ENCODE data around the gene ANGPTL2. TPM values are rescaled to one million over a fixed set of nuclear protein-coding genes. Genes with fewer than 3 reads are reported as not detected.

ANGPTL2 gene
- total RNA-seq, 1 donor from 2014 or later, result 17.5 TPM

DNA sequence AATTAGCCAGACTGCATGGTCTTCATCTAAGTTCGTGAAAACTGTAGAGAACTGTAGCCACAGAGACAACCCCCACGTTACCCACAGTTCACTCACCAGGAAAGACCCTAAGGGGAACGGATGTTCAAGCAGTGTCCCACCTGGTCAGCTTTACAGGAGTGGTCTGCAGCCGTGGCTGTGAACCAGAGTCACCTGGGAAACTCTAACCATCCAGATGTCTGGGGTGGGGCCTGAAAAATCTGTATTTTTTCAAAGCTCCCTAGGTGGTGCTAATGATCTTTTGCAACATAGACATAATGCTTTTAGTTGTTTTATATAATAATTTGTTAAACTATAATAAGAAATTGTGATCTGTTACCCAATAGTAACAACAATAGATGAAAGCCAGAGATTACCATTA lies 47.7 kb upstream of the ANGPTL2 start:
- H3K36me3 ChIP-seq (ENCODE audit: insufficient read depth, low read length), result no peaks in the 10 kb centered on the region
- DNase-seq (ENCODE audit: low read depth) (no peak), FAIRE-seq (no peak)
- Mint-ChIP-seq H3K36me3 (ENCODE audit: low read depth, unreplicated experiment) (peaks cover 2% of the 10 kb centered on the region), H3K4me3 (ENCODE audit: unreplicated experiment) (no peak overlapping the region), H3K9me3 (ENCODE audit: unreplicated experiment) (no peaks in the 10 kb centered on the region), H3K4me1 (ENCODE audit: low read depth, unreplicated experiment) (peaks cover 2% of the 10 kb centered on the region), H3K27ac (ENCODE audit: unreplicated experiment) (no peak overlapping the region), H3K27me3 (ENCODE audit: low read depth, unreplicated experiment) (peaks cover 15% of the 10 kb centered on the region)
- TF ChIP-seq, protein P1, sequence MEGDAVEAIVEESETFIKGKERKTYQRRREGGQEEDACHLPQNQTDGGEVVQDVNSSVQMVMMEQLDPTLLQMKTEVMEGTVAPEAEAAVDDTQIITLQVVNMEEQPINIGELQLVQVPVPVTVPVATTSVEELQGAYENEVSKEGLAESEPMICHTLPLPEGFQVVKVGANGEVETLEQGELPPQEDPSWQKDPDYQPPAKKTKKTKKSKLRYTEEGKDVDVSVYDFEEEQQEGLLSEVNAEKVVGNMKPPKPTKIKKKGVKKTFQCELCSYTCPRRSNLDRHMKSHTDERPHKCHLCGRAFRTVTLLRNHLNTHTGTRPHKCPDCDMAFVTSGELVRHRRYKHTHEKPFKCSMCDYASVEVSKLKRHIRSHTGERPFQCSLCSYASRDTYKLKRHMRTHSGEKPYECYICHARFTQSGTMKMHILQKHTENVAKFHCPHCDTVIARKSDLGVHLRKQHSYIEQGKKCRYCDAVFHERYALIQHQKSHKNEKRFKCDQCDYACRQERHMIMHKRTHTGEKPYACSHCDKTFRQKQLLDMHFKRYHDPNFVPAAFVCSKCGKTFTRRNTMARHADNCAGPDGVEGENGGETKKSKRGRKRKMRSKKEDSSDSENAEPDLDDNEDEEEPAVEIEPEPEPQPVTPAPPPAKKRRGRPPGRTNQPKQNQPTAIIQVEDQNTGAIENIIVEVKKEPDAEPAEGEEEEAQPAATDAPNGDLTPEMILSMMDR (IDR thresholded peaks at IDR 0.05; ENCODE audit: insufficient read depth, low read depth, low read length), result no peak
- TF ChIP-seq EZH2 (IDR thresholded peaks at IDR 0.05; ENCODE audit: insufficient read depth, low read length), result no peak
- H3K9me3 ChIP-seq (ENCODE audit: insufficient read depth, low read depth, low read length), result no peaks in the 10 kb centered on the region
- no peaks in the 10 kb centered on the region for H3K27me3 ChIP-seq (ENCODE audit: insufficient read depth, low read length)
- H4K20me1 ChIP-seq (ENCODE audit: insufficient read depth, low read length), result no peaks in the 10 kb centered on the region
- peaks cover 5% of the 10 kb centered on the region for H3K4me1 ChIP-seq (ENCODE audit: insufficient read depth, low read length)
- no peak overlapping the region for H3K9ac ChIP-seq (ENCODE audit: low read length)
- H3K79me2 ChIP-seq (ENCODE audit: insufficient read depth, low read length), result no peaks in the 10 kb centered on the region
- H3K27ac ChIP-seq (ENCODE audit: low read depth, low read length), result no peak overlapping the region
- H3K4me3 ChIP-seq (ENCODE audit: insufficient read depth, low read depth, low read length), result no peak overlapping the region
- H2AFZ ChIP-seq (ENCODE audit: low read depth, low read length), result no peak overlapping the region
- H3K4me2 ChIP-seq (ENCODE audit: low read length), result no peak overlapping the region

DNA sequence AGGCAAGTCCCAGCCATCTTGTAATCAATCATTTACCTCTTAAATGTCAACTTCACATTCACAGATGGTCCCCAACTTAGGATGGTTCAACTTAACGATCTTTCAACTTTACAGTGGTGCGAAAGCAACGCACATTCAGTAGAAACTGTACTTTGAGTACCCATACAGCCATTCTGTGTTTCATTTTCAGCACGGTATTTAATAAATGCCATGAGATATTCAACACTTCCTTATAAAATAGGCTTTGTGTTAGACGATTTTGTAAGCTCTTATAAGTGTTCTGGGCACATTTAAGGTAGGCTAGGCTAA lies 47.1 kb upstream of the ANGPTL2 start:
- Histone ChIP-seq H3K27me3 (ENCODE audit: insufficient read depth, low read length) (no peaks in the 10 kb centered on the region), H3K4me3 (ENCODE audit: insufficient read depth, low read depth, low read length) (no peak overlapping the region), H3K4me1 (ENCODE audit: insufficient read depth, low read length) (peaks cover 5% of the 10 kb centered on the region), H2AFZ (ENCODE audit: low read depth, low read length) (no peak overlapping the region), H3K36me3 (ENCODE audit: insufficient read depth, low read length) (no peaks in the 10 kb centered on the region), H3K9ac (ENCODE audit: low read length) (no peak overlapping the region), H3K9me3 (ENCODE audit: insufficient read depth, low read depth, low read length) (no peaks in the 10 kb centered on the region), H4K20me1 (ENCODE audit: insufficient read depth, low read length) (no peaks in the 10 kb centered on the region), H3K79me2 (ENCODE audit: insufficient read depth, low read length) (no peaks in the 10 kb centered on the region), H3K27ac (ENCODE audit: low read depth, low read length) (no peak overlapping the region), H3K4me2 (ENCODE audit: low read length) (no peak overlapping the region)
- Mint-ChIP-seq H3K27ac (ENCODE audit: unreplicated experiment) (no peak overlapping the region), H3K9me3 (ENCODE audit: unreplicated experiment) (no peaks in the 10 kb centered on the region), H3K4me3 (ENCODE audit: unreplicated experiment) (no peak overlapping the region), H3K36me3 (ENCODE audit: low read depth, unreplicated experiment) (peaks cover 2% of the 10 kb centered on the region), H3K27me3 (ENCODE audit: low read depth, unreplicated experiment) (peaks cover 15% of the 10 kb centered on the region), H3K4me1 (ENCODE audit: low read depth, unreplicated experiment) (peaks cover 2% of the 10 kb centered on the region)
- DNase-seq (ENCODE audit: low read depth) (no peak), FAIRE-seq (no peak)
- no peak for TF ChIP-seq EZH2 (IDR thresholded peaks at IDR 0.05; ENCODE audit: insufficient read depth, low read length)
- TF ChIP-seq, protein P1 (IDR thresholded peaks at IDR 0.05; ENCODE audit: insufficient read depth, low read depth, low read length), result no peak

DNA sequence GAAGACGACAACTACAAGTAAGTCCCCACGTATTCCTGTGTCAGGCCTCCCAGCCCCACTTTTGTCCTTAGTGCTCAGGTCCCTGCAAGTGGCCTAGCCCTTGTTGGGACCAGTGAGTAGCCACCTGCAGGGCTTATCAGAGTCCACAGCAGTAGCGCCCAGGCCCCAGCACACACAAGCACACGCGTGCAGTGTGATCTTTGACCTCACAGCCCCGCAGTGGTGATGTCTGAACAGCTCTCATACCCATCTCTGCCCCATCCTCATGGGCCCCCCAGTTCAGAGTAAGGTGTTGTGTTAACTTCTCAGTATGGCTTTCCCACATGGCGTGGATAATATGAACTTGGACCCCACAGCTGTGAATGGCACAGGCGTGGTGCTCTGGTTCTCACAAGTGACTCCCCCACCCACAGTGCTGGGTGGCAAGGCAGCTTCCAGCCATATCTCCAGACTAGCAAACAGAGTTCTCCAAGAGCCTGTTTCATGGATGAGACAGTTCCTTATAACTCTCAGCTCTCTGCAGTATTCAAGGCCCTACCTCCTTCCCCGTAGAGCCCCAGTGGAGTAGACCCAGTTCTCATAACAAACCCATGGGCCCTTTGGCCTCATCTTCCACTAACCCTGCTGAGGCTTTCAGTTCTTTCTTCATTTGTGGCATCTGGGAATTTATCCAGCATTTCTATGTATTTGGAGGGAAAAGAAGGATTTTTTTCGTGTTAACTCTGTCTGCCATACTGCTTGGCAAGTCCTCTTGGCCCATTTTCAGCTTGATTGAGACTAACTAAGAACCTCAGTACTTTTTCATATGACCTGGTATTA lies 46.5 kb upstream of the ANGPTL2 start:
- no peak overlapping the region for H3K27ac Mint-ChIP-seq (ENCODE audit: unreplicated experiment)
- DNase-seq (ENCODE audit: low read depth), result no peak

More for the DNA sequence above, 46.5 kb upstream of the ANGPTL2 start:
- Mint-ChIP-seq H3K4me1 (ENCODE audit: low read depth, unreplicated experiment) (peaks cover under 1% of the 10 kb centered on the region), H3K27me3 (ENCODE audit: low read depth, unreplicated experiment) (peaks cover 14% of the 10 kb centered on the region), H3K4me3 (ENCODE audit: unreplicated experiment) (no peak overlapping the region), H3K36me3 (ENCODE audit: low read depth, unreplicated experiment) (peaks cover 2% of the 10 kb centered on the region), H3K9me3 (ENCODE audit: unreplicated experiment) (no peaks in the 10 kb centered on the region)
- Histone ChIP-seq H3K4me1 (ENCODE audit: insufficient read depth, low read length) (peaks cover 5% of the 10 kb centered on the region), H3K36me3 (ENCODE audit: insufficient read depth, low read length) (no peaks in the 10 kb centered on the region), H3K4me3 (ENCODE audit: insufficient read depth, low read depth, low read length) (no peak overlapping the region), H4K20me1 (ENCODE audit: insufficient read depth, low read length) (no peaks in the 10 kb centered on the region), H3K9me3 (ENCODE audit: insufficient read depth, low read depth, low read length) (no peaks in the 10 kb centered on the region), H3K79me2 (ENCODE audit: insufficient read depth, low read length) (no peaks in the 10 kb centered on the region), H3K9ac (ENCODE audit: low read length) (no peak overlapping the region), H3K4me2 (ENCODE audit: low read length) (no peak overlapping the region), H3K27ac (ENCODE audit: low read depth, low read length) (no peak overlapping the region), H3K27me3 (ENCODE audit: insufficient read depth, low read length) (no peaks in the 10 kb centered on the region), H2AFZ (ENCODE audit: low read depth, low read length) (no peak overlapping the region)
- FAIRE-seq, result no peak
- TF ChIP-seq, protein P1 (IDR thresholded peaks at IDR 0.05; ENCODE audit: insufficient read depth, low read depth, low read length), result no peak
- no peak for TF ChIP-seq EZH2 (IDR thresholded peaks at IDR 0.05; ENCODE audit: insufficient read depth, low read length)

Measured in astrocyte (in vitro differentiated cells and primary cell).